IPS-15b (cell line): ENCODE measurements around the gene SHBG.
"Not testable (repeated sequence)": the region's sequence is repeated elsewhere in the genome, so short reads cannot be mapped to it uniquely, and the experiment has no call there.

ENCODE experiments used
- H3K27me3 ChIP-seq: one replicate; pipeline ENCODE4 v1.6.1; 2013; ENCODE audit warnings: low read length; ENCODE audit not compliant: control insufficient read depth, insufficient read depth
- H3K36me3 ChIP-seq: one replicate; pipeline ENCODE4 v1.6.1; 2013; ENCODE audit warnings: low read length; ENCODE audit not compliant: control insufficient read depth, insufficient read depth
- H3K4me1 ChIP-seq: one replicate; pipeline ENCODE4 v1.6.1; 2013; ENCODE audit warnings: mild to moderate bottlenecking, low read length; ENCODE audit not compliant: control insufficient read depth, insufficient read depth
- H3K4me3 ChIP-seq: one replicate; pipeline ENCODE4 v1.5.1; 2013; ENCODE audit warnings: low read depth, low read length
- H3K9ac ChIP-seq: one replicate; pipeline ENCODE4 v1.6.1; 2013; ENCODE audit warnings: low read depth, mild to moderate bottlenecking, low read length
- H3K9me3 ChIP-seq: one replicate; pipeline ENCODE4 v1.6.1; 2013; ENCODE audit warnings: mild to moderate bottlenecking, low read length; ENCODE audit not compliant: control insufficient read depth, insufficient read depth

Gene SHBG

GRCh38 chr17:7614425-7615264, 15.3 kb upstream of the SHBG start, which contains the start of gene FXR2:
Gene FXR2, minus strand, starts transcription at chr17:7614897. Its CDS starts 365 bp downstream, at chr17:7614532.
- Histone ChIP-seq H3K27me3 (no peaks in the 10 kb centered on the region), H3K9me3 (no peaks in the 10 kb centered on the region), H3K9ac (peak within 1 kb of the TSS; percentile 85), H3K4me3 (peak within 1 kb of the TSS; percentile 69), H3K4me1 (peaks cover 4% of the 10 kb centered on the region), H3K36me3 (peaks cover 5% of the 10 kb centered on the region)

- Histone ChIP-seq H3K9me3 (no peaks in the 10 kb centered on the region), H3K36me3 (peaks cover 4% of the 10 kb centered on the region), H3K27me3 (no peaks in the 10 kb centered on the region), H3K4me1 (peaks cover 4% of the 10 kb centered on the region), H3K4me3 (peak overlapping the region; percentile 60), H3K9ac (no peak overlapping the region)
Observed at GRCh38 chr17:7615265-7615747, 14.6 kb upstream of the SHBG start.

- Histone ChIP-seq H3K36me3 (no peaks in the 10 kb centered on the region), H3K9ac (no peak overlapping the region), H3K9me3 (no peaks in the 10 kb centered on the region), H3K4me3 (no peak overlapping the region), H3K4me1 (peaks cover 2% of the 10 kb centered on the region), H3K27me3 (no peaks in the 10 kb centered on the region)
Observed at GRCh38 chr17:7618608-7619007, 11.3 kb upstream of the SHBG start.

- Histone ChIP-seq H3K4me1 (no peaks in the 10 kb centered on the region), H3K36me3 (peaks cover under 1% of the 10 kb centered on the region), H3K9me3 (no peaks in the 10 kb centered on the region), H3K9ac (no peak overlapping the region), H3K27me3 (no peaks in the 10 kb centered on the region), H3K4me3 (no peak overlapping the region)
Observed at GRCh38 chr17:7620835-7621234, 9.1 kb upstream of the SHBG start.

GRCh38 chr17:7623661-7624060, 6.3 kb upstream of the SHBG start:
- Histone ChIP-seq H3K9ac (no peak overlapping the region), H3K4me3 (no peak overlapping the region), H3K4me1 (peaks cover 4% of the 10 kb centered on the region), H3K36me3 (peaks cover 6% of the 10 kb centered on the region), H3K27me3 (no peaks in the 10 kb centered on the region), H3K9me3 (no peaks in the 10 kb centered on the region)

GRCh38 chr17:7625749-7626148, 4.2 kb upstream of the SHBG start:
- H3K27me3 ChIP-seq, H3K36me3 ChIP-seq, H3K9ac ChIP-seq: not testable (repeated sequence)

GRCh38 chr17:7626307-7626706, 3.6 kb upstream of the SHBG start:
- H3K27me3 ChIP-seq = no peaks in the 10 kb centered on the region
- H3K36me3 ChIP-seq = peaks cover 6% of the 10 kb centered on the region
- peak overlapping the region; percentile 88 for H3K9ac ChIP-seq
- no peaks in the 10 kb centered on the region for H3K9me3 ChIP-seq
- peaks cover 4% of the 10 kb centered on the region for H3K4me1 ChIP-seq
- H3K4me3 ChIP-seq = peak overlapping the region; percentile 91

More at GRCh38 chr17:7625749-7626148, 4.2 kb upstream of the SHBG start:
- not testable (repeated sequence) for H3K4me1 ChIP-seq, H3K9me3 ChIP-seq, H3K4me3 ChIP-seq

GRCh38 chr17:7626956-7627249, 3.0 kb upstream of the SHBG start:
- H3K9ac ChIP-seq = peak overlapping the region; percentile 88

GRCh38 chr17:7627250-7628121, 2.4 kb upstream of the SHBG start, which contains the start of gene SAT2:
Gene SAT2, minus strand, starts transcription at chr17:7627821. Its CDS starts 186 bp downstream, at chr17:7627635.
- peak within 1 kb of the TSS; percentile 88 for H3K9ac ChIP-seq
- H3K9me3 ChIP-seq = no peaks in the 10 kb centered on the region
- no peaks in the 10 kb centered on the region for H3K27me3 ChIP-seq
- peak within 1 kb of the TSS; percentile 91 for H3K4me3 ChIP-seq
- H3K4me1 ChIP-seq = peaks cover 4% of the 10 kb centered on the region
- H3K36me3 ChIP-seq = peaks cover 6% of the 10 kb centered on the region

More at GRCh38 chr17:7626956-7627249, 3.0 kb upstream of the SHBG start:
- H3K9me3 ChIP-seq = no peaks in the 10 kb centered on the region
- peaks cover 6% of the 10 kb centered on the region for H3K36me3 ChIP-seq
- H3K4me3 ChIP-seq = peak overlapping the region; percentile 91
- H3K4me1 ChIP-seq = peaks cover 4% of the 10 kb centered on the region
- no peaks in the 10 kb centered on the region for H3K27me3 ChIP-seq

GRCh38 chr17:7631398-7632380, 1.8 kb downstream of the SHBG start:
- H3K4me1 ChIP-seq = peaks cover 10% of the 10 kb centered on the region
- H3K9ac ChIP-seq = no peak overlapping the region

GRCh38 chr17:7632492-7632894, 2.6 kb downstream of the SHBG start:
- no peaks in the 10 kb centered on the region for H3K9me3 ChIP-seq
- H3K36me3 ChIP-seq = no peaks in the 10 kb centered on the region
- no peak overlapping the region for H3K4me3 ChIP-seq
- no peak overlapping the region for H3K9ac ChIP-seq
- H3K27me3 ChIP-seq = no peaks in the 10 kb centered on the region
- peaks cover 9% of the 10 kb centered on the region for H3K4me1 ChIP-seq

More at GRCh38 chr17:7631398-7632380, 1.8 kb downstream of the SHBG start:
- H3K27me3 ChIP-seq = no peaks in the 10 kb centered on the region
- H3K36me3 ChIP-seq = no peaks in the 10 kb centered on the region
- no peaks in the 10 kb centered on the region for H3K9me3 ChIP-seq
- H3K4me3 ChIP-seq = no peak overlapping the region
